PC-9 (cell line): ENCODE results near the gene LIMD2. TPM values are rescaled to one million over a fixed set of nuclear protein-coding genes. Genes with fewer than 3 reads are reported as not detected.

Experiments used
- Bru-seq: library from RNA; stranded (reverse); fragments of 400-500 nt; gene quantifications from one replicate; lab custom pipeline; 2021; lab: Mats Ljungman, UMichigan
- BruChase-seq, 2 experiments: library from RNA; stranded (reverse); fragments of 400-500 nt; gene quantifications; one replicate each; lab custom pipeline; 2021; lab: Mats Ljungman, UMichigan
- BruUV-seq: library from RNA; stranded (reverse); fragments of 400-500 nt; replicated peaks from 2 replicates; lab custom pipeline; 2021; lab: Mats Ljungman, UMichigan
- CTCF ChIA-PET: fragments of 300-600 bp; sonication (Branson Sonifier 250); formaldehyde crosslinking; loops from one replicate; lab custom pipeline; 2022; ENCODE audit warnings: antibody characterized with exemption; lab: Charles Lee
- POLR2A ChIA-PET: fragments of 300-600 bp; sonication (Branson Sonifier 250); formaldehyde crosslinking; loops from one replicate; lab custom pipeline; 2022; ENCODE audit warnings: antibody characterized with exemption; ENCODE audit not compliant: unreplicated experiment; lab: Charles Lee
- DNase-seq, 2 experiments: peaks; one replicate each; pipeline versions ENCODE4 v3.0.0 to v3.0.0-alpha.2; 2015 to 2022; ENCODE audit warnings: mixed read lengths in 1 of 2
- H2AFZ ChIP-seq: fragments of 200-600 bp; sonication (generic); 2 replicates; pipeline ENCODE4 v1.8.1; 2017; ENCODE audit warnings: antibody characterized with exemption
- H3F3A ChIP-seq: fragments of 200-600 bp; sonication (generic); 2 replicates; pipeline ENCODE4 v1.8.1; 2017; ENCODE audit warnings: antibody characterized with exemption, mild to moderate bottlenecking, low read depth; ENCODE audit not compliant: insufficient read depth
- H3K27ac ChIP-seq: fragments of 200-600 bp; sonication (generic); 2 replicates; pipeline ENCODE4 v1.6.1; 2016; ENCODE audit warnings: mixed run types
- H3K27me3 ChIP-seq: fragments of 200-600 bp; sonication (generic); 2 replicates; pipeline ENCODE4 v1.6.1; 2016; ENCODE audit warnings: low read depth, mixed run types; ENCODE audit not compliant: insufficient read depth
- H3K36me3 ChIP-seq: fragments of 200-600 bp; sonication (generic); 2 replicates; pipeline ENCODE4 v1.6.1; 2016; ENCODE audit warnings: low read depth, mixed run types
- H3K4me1 ChIP-seq: fragments of 200-600 bp; sonication (generic); replicated peaks from 2 replicates; pipeline ENCODE4 v1.6.1; 2016; ENCODE audit warnings: mixed run types; ENCODE audit not compliant: insufficient read depth
- H3K4me2 ChIP-seq: fragments of 200-600 bp; sonication (generic); 2 replicates; pipeline ENCODE4 v1.6.1; 2017; ENCODE audit warnings: mixed run types
- H3K4me3 ChIP-seq: fragments of 200-600 bp; sonication (generic); 2 replicates; pipeline ENCODE4 v1.6.1; 2016; ENCODE audit warnings: mixed run types
- H3K79me2 ChIP-seq: fragments of 200-600 bp; sonication (generic); 2 replicates; pipeline ENCODE4 v1.6.1; 2017; ENCODE audit warnings: low read depth, mixed run types
- H3K9me2 ChIP-seq: fragments of 200-600 bp; sonication (generic); 2 replicates; pipeline ENCODE4 v1.8.1; 2017; ENCODE audit warnings: mild to moderate bottlenecking; ENCODE audit not compliant: insufficient read depth
- H3K9me3 ChIP-seq: fragments of 200-600 bp; sonication (generic); 2 replicates; pipeline ENCODE4 v1.8.1; 2016; ENCODE audit warnings: low read depth; ENCODE audit not compliant: insufficient read depth
- H4K20me1 ChIP-seq: fragments of 200-600 bp; sonication (generic); 2 replicates; pipeline ENCODE4 v1.8.1; 2017; ENCODE audit not compliant: insufficient read depth
- EZH2 ChIP-seq: fragments of 200-600 bp; sonication (generic); IDR thresholded peaks from 2 replicates; pipeline ENCODE4 v1.8.0; 2017; ENCODE audit warnings: antibody characterized with exemption, low read depth
- intact Hi-C: fragments of 100-400 bp; cut with micrococcal nuclease; formaldehyde crosslinking; loops from one replicate; pipeline ENCODE4 v1.10.0; 2022; ENCODE audit not compliant: unreplicated experiment
- long read RNA-seq: library from polyadenylated mRNA; stranded (forward); transcript quantifications from one replicate; pipeline ENCODE4 v2.0.0, GENCODE V29; 2022
- total RNA-seq: library from RNA; stranded (reverse); gene quantifications from 2 replicates; pipeline ENCODE4 v1.2.3, GENCODE V29; 2021
- TF ChIP-seq, protein P1 (sequence below): fragments of 200-600 bp; sonication (generic); conservative IDR thresholded peaks from 2 replicates; pipeline ENCODE4 v1.6.1; 2017; ENCODE audit warnings: mixed run types, antibody characterized with exemption, mild to moderate bottlenecking, moderate library complexity

The LIMD2 gene
- total RNA-seq (1.6 and 2.7 TPM in 2 replicates), Bru-seq, nascent RNA (percentile 10 among the genes with signal in this experiment), BruChase-seq, experiment 1, labeled RNA remaining after a 2-hour chase (percentile 23 among the genes with signal in this experiment), BruChase-seq, experiment 2, labeled RNA remaining after a 6-hour chase (percentile 27 among the genes with signal in this experiment)
- long read RNA-seq, partial matches to known transcripts: 0 of 2 reads
- long read RNA-seq, other reads (novel, unspliced or antisense): 0 of 2 reads

DNA sequence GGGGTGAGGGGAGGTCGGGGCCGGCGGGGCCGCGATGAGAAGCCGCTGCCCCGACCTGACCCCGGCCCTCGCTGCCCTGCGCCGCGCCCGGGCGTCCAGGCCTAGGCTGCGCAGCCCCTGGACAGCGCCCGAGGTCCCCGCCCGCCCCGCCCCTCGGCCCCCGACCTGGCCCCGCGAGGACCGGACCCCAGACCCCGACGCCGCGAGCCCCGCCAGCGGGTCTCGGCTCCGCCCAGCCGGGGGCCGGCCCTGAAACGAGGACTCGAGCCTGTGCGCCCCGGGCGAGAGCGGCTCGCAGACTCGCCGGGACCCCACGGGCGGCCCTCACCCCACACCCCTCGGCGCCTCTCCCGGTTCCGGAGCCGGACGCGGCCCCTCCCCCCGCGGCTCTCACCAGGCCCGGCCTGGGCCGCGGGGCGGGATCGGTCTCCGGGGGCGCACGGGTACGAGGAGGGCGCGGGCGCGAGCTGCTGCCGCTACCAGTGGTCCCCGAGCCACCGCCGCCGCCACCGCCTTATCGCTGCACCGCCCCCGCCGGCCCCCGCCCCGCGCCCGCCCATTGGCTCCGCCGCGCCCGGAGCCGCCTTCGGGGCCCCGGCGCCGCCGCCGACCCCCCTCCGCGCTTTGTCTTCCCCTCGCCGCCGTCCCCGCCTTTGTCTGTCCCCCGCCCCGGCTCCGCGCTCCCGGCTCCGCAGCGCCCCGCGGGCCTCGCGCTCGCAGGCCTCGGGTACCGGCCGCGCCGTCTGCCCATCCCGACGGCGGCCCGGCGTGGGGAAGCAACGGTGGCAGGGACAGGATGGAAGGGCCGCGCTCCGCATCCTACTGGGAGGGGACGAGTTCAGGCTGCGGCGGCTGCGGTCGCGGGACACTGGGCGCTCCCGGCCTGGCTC is at the start of gene LIMD2:
Gene LIMD2 (minus strand): TSS at position 488 of the 890 bp plus-strand sequence. CDS start 827 bp downstream, outside the sequence.
- Histone ChIP-seq H3K4me3 (no peak within 1 kb of the TSS), H3K4me1 (no peaks in the 10 kb centered on the region), H3K36me3 (no peaks in the 10 kb centered on the region), H3K27me3 (no peaks in the 10 kb centered on the region), H3K27ac (no peak within 1 kb of the TSS), H3K9me2 (no peaks in the 10 kb centered on the region), H3K79me2 (no peaks in the 10 kb centered on the region), H3K9me3 (no peaks in the 10 kb centered on the region), H4K20me1 (no peaks in the 10 kb centered on the region), H2AFZ (no peak within 1 kb of the TSS), H3F3A (peaks cover 15% of the 10 kb centered on the region), H3K4me2 (no peak within 1 kb of the TSS)
- no peak for TF ChIP-seq EZH2
- TF ChIP-seq, protein P1, sequence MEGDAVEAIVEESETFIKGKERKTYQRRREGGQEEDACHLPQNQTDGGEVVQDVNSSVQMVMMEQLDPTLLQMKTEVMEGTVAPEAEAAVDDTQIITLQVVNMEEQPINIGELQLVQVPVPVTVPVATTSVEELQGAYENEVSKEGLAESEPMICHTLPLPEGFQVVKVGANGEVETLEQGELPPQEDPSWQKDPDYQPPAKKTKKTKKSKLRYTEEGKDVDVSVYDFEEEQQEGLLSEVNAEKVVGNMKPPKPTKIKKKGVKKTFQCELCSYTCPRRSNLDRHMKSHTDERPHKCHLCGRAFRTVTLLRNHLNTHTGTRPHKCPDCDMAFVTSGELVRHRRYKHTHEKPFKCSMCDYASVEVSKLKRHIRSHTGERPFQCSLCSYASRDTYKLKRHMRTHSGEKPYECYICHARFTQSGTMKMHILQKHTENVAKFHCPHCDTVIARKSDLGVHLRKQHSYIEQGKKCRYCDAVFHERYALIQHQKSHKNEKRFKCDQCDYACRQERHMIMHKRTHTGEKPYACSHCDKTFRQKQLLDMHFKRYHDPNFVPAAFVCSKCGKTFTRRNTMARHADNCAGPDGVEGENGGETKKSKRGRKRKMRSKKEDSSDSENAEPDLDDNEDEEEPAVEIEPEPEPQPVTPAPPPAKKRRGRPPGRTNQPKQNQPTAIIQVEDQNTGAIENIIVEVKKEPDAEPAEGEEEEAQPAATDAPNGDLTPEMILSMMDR: no peak
- ChIA-PET POLR2A (no interaction called here), CTCF (no interaction called here)
- no TSS peak for BruUV-seq
- intact Hi-C loops: loop anchor here (5.0 kb wide), 1 partner anchor 78 kb away; the partner anchor contains the start of gene MAP3K3
- DNase-seq: no peak

DNA sequence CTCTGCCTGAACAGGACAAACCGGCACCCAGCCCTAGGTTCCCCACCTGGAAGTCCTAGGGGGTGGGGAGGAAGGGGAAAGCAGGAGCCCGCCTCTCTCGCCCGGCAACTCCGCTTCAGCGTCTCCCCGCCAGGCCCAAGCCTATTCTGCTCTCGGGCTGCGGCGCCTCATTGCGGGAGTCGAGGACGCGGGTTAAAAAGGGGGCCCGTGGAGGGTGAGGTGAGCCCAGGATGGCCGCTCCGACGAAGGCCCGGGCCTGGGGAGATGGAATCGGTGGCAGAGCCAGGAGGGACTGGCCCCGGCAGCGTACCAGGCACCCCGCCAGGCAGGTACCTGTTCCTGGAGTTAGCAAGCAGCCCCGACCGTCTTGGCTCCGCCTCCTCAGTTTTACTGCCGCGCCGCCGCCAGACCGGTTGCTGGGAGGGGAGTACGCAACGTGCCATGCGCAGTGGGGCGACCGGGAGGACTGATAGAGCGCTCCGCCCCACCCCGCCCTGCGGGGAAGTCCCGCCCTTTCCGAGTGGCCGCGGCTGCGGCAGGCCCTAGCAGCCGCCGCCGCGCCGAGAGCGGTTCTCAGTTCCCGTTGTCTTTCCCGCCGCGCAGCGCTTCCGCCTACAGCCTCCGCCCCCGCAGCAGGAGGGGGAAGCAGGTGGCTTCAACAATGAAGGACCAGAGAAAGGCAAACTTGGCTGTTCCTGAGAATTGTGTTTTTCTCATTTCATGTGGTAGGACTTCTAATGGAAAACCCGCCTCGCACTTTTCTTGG is 41.7 kb upstream of the LIMD2 start, which contains the start of gene STRADA:
Gene STRADA (minus strand): TSS at position 392 of the 766 bp plus-strand sequence. CDS start 13,430 bp downstream, outside the sequence.
- Histone ChIP-seq H3K9me3 (no peaks in the 10 kb centered on the region), H3F3A (peaks cover 51% of the 10 kb centered on the region), H3K79me2 (peaks cover 12% of the 10 kb centered on the region; the same call in 1 of the 2 replicates), H3K4me2 (peak within 1 kb of the TSS; percentile 92), H3K4me3 (peak within 1 kb of the TSS; percentile 91), H4K20me1 (no peaks in the 10 kb centered on the region), H3K27ac (peak within 1 kb of the TSS; percentile 72), H3K9me2 (no peaks in the 10 kb centered on the region), H3K4me1 (peaks cover 15% of the 10 kb centered on the region), H2AFZ (peak within 1 kb of the TSS; percentile 96), H3K36me3 (peaks cover 7% of the 10 kb centered on the region; the same call in 1 of the 2 replicates), H3K27me3 (no peaks in the 10 kb centered on the region)
- intact Hi-C loops: loop anchor here (2.0 kb wide), 2 partner anchors 31 to 119 kb away; partner anchors contain the start of genes CCDC47 and MAP3K3
- no TSS peak for BruUV-seq
- no peak for TF ChIP-seq EZH2
- TF ChIP-seq, protein P1: no peak
- DNase-seq: peak; percentile 97 to 99
- CTCF ChIA-PET: no interaction called here
- POLR2A ChIA-PET: interaction anchor here (0.6 to 0.7 kb wide), 2 partner anchors 120 to 295 kb away, joined by 3 to 6 read pairs; partner anchors contain the start of gene CYB561
